Omental fat pad (tissue), 4 donors: Measurements from ENCODE around the gene SOCS2. TPM values are rescaled to one million over a fixed set of nuclear protein-coding genes. Genes with fewer than 3 reads are reported as not detected.

ENCODE experiments used
- ATAC-seq: fragments of 150-250 bp; one replicate; pipeline ENCODE4 v1.9.1; 2016; ENCODE audit warnings: mild to moderate bottlenecking, moderate library complexity; ENCODE audit not compliant: low FRiP score
- DNase-seq: peaks from one replicate; pipeline ENCODE4 v3.0.0-alpha.2; 2019; ENCODE audit warnings: low spot score
- total RNA-seq, 4 donors: library from RNA; depleted of rRNA; stranded (reverse); fragments of >200 nt; gene quantifications; one replicate each; pipeline ENCODE4 v1.1.0, GENCODE V29; 2016
- TF ChIP-seq, protein P1 (sequence below), 3 donors: fragments of 450-650 bp; IDR thresholded peaks; one replicate each; pipeline ENCODE4 v1.5.1; 2016 to 2017; ENCODE audit warnings: antibody characterized with exemption in 3 of 3, mild to moderate bottlenecking in 3 of 3, moderate library complexity in 2 of 3

The SOCS2 gene
- total RNA-seq, 4 donors from 2014 or later = 76.7 to 157 (median 98.3) TPM

- DNase-seq (no peak), ATAC-seq (no peak)
- TF ChIP-seq, protein P1, sequence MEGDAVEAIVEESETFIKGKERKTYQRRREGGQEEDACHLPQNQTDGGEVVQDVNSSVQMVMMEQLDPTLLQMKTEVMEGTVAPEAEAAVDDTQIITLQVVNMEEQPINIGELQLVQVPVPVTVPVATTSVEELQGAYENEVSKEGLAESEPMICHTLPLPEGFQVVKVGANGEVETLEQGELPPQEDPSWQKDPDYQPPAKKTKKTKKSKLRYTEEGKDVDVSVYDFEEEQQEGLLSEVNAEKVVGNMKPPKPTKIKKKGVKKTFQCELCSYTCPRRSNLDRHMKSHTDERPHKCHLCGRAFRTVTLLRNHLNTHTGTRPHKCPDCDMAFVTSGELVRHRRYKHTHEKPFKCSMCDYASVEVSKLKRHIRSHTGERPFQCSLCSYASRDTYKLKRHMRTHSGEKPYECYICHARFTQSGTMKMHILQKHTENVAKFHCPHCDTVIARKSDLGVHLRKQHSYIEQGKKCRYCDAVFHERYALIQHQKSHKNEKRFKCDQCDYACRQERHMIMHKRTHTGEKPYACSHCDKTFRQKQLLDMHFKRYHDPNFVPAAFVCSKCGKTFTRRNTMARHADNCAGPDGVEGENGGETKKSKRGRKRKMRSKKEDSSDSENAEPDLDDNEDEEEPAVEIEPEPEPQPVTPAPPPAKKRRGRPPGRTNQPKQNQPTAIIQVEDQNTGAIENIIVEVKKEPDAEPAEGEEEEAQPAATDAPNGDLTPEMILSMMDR (IDR thresholded peaks at IDR 0.05) = no peak
These were observed 35.8 kb downstream of the SOCS2 start for GRCh38 chr12:93608313-93608712.

DNA sequence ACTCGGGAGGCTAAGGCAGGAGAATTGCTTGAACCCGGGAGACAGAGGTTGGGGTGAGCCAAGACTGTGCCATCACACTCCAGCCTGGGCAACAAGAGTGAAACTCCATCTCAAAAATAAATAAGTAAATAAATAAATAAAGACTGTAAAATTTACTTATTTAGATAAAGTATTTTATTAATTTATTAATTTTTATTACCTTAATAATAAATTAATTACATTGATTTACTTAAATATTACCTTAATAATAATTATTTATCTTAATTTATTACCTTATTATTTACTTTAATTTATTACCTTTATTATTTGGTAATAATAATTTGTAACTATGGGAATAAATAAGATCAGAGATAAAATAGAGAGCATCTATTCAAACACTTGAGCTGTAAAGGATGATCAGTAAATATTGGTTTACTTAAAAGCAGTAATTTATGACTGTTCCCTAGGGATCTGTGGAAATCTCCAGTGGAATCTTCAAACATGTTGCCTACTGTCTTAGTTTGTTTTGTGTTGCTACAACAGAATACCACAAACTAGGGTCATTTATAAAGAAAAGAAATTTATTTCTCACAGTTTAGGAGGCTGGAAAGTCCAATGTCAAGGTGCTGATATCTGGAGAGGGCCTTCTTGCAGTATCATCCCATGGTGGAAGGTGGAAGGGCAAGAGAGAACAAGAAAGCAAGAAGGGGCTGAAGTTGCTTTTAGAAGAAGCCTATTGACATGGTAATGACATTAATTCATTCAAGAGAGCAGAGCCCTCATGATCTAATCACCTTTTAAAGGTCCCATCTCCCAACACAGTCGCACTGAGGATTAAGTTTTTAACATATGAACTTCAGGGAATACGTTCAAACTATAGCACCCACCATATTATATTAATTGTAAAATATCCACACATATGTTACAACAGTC is 37.1 kb downstream of the SOCS2 start:
- TF ChIP-seq, protein P1 (IDR thresholded peaks at IDR 0.05) = no peak
- no peak for DNase-seq
- ATAC-seq = no peak

- DNase-seq (no peak), ATAC-seq (no peak)
- TF ChIP-seq, protein P1 (IDR thresholded peaks at IDR 0.05) = no peak
These were observed 40.3 kb downstream of the SOCS2 start for GRCh38 chr12:93612776-93613175.

GRCh38 chr12:93614917-93615596 is 42.6 kb downstream of the SOCS2 start:
- TF ChIP-seq, protein P1 (IDR thresholded peaks at IDR 0.05) = no peak
- DNase-seq = no peak
- ATAC-seq = no peak

DNA sequence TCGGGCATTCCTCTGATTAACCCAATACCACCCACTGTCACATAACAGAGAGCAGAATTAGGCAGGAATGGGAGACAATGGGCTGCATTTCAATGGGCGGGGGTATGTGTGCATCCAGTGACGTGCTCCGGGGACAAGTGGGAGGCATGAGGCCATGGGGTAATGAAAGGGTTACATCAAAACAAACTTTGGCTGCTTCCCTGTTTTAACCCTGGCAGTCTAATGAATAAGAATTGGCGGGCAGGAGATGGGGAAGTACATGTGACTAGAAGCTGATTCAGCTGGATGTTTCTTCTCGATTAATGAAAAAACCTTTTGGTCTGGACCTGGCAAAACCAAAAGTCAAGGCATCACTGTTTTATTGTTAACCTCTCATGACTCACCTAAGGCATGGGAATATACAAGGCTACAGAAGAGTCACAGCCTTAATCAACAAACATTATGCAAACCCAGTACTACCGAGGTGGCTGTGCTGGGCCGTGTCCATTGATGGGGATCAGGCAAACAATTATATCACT is 44.2 kb downstream of the SOCS2 start:
- TF ChIP-seq, protein P1 (IDR thresholded peaks at IDR 0.05) = no peak
- ATAC-seq (no peak), DNase-seq (no peak)

DNA sequence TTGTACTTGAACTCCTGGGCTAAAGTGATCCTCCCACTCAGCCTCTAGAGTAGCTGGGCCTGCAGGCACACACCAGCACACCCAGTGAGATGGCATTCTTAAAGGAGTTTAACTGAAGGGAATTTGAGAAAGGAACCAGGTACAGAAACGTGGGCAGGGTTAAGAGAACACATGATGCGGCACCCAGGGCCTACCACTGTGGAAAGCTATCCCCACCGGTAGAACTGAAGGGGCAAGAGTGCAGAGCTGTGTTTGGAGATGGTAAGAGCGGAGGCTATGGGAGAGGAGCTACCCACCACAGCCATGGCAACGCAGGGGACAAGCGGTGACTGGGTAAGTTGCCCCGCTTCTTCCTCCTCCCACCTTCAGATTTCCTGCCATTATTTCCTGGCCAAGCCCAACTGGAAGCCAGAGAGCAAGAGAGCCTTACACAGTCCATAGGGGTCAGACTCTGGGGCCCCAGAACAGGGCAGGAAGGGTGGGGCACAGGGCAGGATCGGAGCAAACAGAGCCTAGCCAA is 46.5 kb downstream of the SOCS2 start:
- ATAC-seq (no peak), DNase-seq (no peak)

More for the DNA sequence above, 46.5 kb downstream of the SOCS2 start:
- TF ChIP-seq, protein P1 (IDR thresholded peaks at IDR 0.05) = no peak
